ENCODE results near the gene CLN3.
"Not testable (repeated sequence)": the region's sequence is repeated elsewhere in the genome, so short reads cannot be mapped to it uniquely, and the experiment has no call there.

The CLN3 gene

GRCh38 chr16:28511801-28512789, 20.2 kb upstream of the CLN3 start:
- H3K36me3 ChIP-seq (ENCODE audit: control insufficient read depth, insufficient read depth, low read length), result no peaks in the 10 kb centered on the region
- H3K4me1 ChIP-seq (ENCODE audit: control insufficient read depth, insufficient read depth, low read length), result no peaks in the 10 kb centered on the region
- H3K27ac ChIP-seq (ENCODE audit: low read depth, low read length), result no peak overlapping the region
- H3K27me3 ChIP-seq (ENCODE audit: control insufficient read depth, insufficient read depth, low read length), result no peaks in the 10 kb centered on the region
- no peak overlapping the region for H3K4me3 ChIP-seq (ENCODE audit: low read depth, low read length)
- no peaks in the 10 kb centered on the region for H3K9me3 ChIP-seq (ENCODE audit: control insufficient read depth, insufficient read depth, low read length)
- no peak overlapping the region for H3K9ac ChIP-seq (ENCODE audit: low read depth, low read length)

DNA sequence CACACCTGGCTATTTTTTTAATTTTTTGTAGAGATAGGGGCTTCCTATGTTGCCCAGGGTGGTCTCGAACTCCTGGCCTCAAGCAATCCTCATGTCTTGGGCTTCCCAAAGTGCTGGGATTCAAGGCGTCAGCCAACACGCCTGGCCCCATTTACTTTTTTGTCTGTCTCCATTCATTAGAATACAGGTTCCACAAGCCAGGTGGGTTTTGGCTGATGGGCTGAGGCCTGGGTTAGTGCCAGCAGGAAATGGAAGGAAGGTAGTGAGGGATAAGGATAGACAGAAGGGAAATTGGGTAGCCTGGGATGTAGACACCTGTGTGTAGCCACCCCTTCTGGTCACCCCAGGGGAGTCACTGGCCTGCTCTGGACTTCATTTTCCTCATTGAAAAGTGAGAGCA, 19.2 kb upstream of the CLN3 start:
- H3K27me3 ChIP-seq (ENCODE audit: control insufficient read depth, insufficient read depth, low read length), result no peaks in the 10 kb centered on the region
- H3K9ac ChIP-seq (ENCODE audit: low read depth, low read length), result no peak overlapping the region
- H3K4me1 ChIP-seq (ENCODE audit: control insufficient read depth, insufficient read depth, low read length), result no peaks in the 10 kb centered on the region
- H3K9me3 ChIP-seq (ENCODE audit: control insufficient read depth, insufficient read depth, low read length), result no peaks in the 10 kb centered on the region
- H3K4me3 ChIP-seq (ENCODE audit: low read depth, low read length), result no peak overlapping the region
- H3K36me3 ChIP-seq (ENCODE audit: control insufficient read depth, insufficient read depth, low read length), result no peaks in the 10 kb centered on the region
- H3K27ac ChIP-seq (ENCODE audit: low read depth, low read length), result no peak overlapping the region

- Histone ChIP-seq H3K4me1 (ENCODE audit: control insufficient read depth, insufficient read depth, low read length) (no peaks in the 10 kb centered on the region), H3K9ac (ENCODE audit: low read depth, low read length) (no peak overlapping the region)
These were observed 13.7 kb upstream of the CLN3 start for GRCh38 chr16:28505489-28506137.

DNA sequence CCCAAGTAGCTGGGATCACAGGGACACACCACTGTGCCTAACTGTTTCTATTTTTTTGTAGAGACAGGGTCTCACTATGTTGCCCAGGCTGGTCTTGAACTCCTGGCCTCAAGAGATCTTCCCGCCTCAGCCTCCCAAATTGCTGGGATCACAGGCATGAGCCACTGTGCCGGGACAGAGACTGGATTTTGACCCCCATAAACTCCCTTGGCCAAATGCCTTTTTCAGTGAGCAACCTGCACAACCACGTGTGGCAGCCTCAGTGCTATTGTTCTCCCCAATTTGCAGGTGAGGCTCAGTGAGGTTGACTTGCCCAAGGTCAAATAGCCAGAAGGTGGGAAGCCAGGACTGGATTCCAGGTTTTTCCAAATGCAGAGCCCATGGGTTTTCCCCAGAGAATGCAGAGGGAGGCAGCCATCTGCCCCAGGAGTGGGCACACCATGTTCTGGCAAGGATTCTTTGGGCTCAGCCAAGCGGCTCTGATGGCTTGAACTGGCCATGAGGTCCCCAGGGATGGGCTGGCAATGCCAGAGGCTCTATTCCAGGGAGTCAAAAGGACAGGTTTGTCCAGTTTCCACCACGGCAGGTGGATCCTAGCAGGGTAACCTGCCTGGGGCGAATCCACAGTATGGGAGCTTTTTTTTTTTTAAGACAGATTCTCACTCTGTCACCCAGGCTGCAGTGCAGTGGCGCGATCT, 13.0 kb upstream of the CLN3 start:
- Histone ChIP-seq H3K9ac (ENCODE audit: low read depth, low read length) (no peak overlapping the region), H3K4me1 (ENCODE audit: control insufficient read depth, insufficient read depth, low read length) (no peaks in the 10 kb centered on the region), H3K27me3 (ENCODE audit: control insufficient read depth, insufficient read depth, low read length) (no peaks in the 10 kb centered on the region), H3K4me3 (ENCODE audit: low read depth, low read length) (no peak overlapping the region), H3K9me3 (ENCODE audit: control insufficient read depth, insufficient read depth, low read length) (no peaks in the 10 kb centered on the region), H3K36me3 (ENCODE audit: control insufficient read depth, insufficient read depth, low read length) (no peaks in the 10 kb centered on the region), H3K27ac (ENCODE audit: low read depth, low read length) (no peak overlapping the region)

More at GRCh38 chr16:28505489-28506137, 13.7 kb upstream of the CLN3 start:
- Histone ChIP-seq H3K27ac (ENCODE audit: low read depth, low read length) (no peak overlapping the region), H3K27me3 (ENCODE audit: control insufficient read depth, insufficient read depth, low read length) (no peaks in the 10 kb centered on the region), H3K36me3 (ENCODE audit: control insufficient read depth, insufficient read depth, low read length) (no peaks in the 10 kb centered on the region), H3K9me3 (ENCODE audit: control insufficient read depth, insufficient read depth, low read length) (no peaks in the 10 kb centered on the region), H3K4me3 (ENCODE audit: low read depth, low read length) (no peak overlapping the region)

DNA sequence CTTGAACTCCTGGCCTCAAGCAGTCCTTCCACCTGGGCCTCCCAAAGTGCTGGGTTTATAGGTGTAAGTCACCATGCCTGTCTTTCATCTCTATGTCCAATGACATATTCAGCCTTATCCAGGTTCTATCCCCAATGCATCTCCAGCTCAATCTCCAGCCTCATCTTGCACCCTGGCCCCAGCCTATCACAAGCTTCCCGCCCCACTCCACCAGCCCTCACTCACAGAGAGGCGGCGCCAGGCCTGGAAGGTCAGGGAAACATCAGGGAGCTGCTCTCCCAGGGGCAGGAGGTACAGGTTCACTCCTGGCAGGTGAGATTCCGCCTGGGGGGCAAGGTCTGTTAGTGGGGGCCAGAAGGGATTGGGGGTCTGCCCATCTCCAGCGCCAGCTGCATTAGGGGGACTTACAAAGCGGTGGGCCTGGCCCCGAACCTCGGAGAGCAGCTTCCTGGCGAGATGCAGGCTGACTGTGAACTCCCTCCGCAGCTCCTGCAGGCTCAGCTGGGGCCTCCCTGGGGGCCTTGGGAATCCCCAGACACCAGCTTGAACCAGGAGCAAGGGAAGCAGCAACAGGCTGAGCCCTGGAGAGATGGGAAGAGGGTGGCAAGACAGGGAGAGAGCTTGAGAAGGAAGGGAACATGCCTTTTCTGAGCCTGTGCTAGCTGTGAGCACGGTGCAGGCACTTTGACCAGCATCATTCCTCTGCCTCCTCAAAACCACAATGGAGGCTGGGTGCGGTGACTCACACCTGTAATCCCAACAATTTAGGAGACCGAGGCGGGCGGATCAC, 11.8 kb upstream of the CLN3 start:
- Histone ChIP-seq H3K4me1 (ENCODE audit: control insufficient read depth, insufficient read depth, low read length) (no peaks in the 10 kb centered on the region), H3K9me3 (ENCODE audit: control insufficient read depth, insufficient read depth, low read length) (no peaks in the 10 kb centered on the region), H3K9ac (ENCODE audit: low read depth, low read length) (no peak overlapping the region)

GRCh38 chr16:28502290-28502689, 10.4 kb upstream of the CLN3 start:
- no peak overlapping the region for H3K9ac ChIP-seq (ENCODE audit: low read depth, low read length)
- no peaks in the 10 kb centered on the region for H3K27me3 ChIP-seq (ENCODE audit: control insufficient read depth, insufficient read depth, low read length)
- no peaks in the 10 kb centered on the region for H3K9me3 ChIP-seq (ENCODE audit: control insufficient read depth, insufficient read depth, low read length)
- H3K36me3 ChIP-seq (ENCODE audit: control insufficient read depth, insufficient read depth, low read length), result no peaks in the 10 kb centered on the region
- no peak overlapping the region for H3K4me3 ChIP-seq (ENCODE audit: low read depth, low read length)
- no peak overlapping the region for H3K27ac ChIP-seq (ENCODE audit: low read depth, low read length)
- H3K4me1 ChIP-seq (ENCODE audit: control insufficient read depth, insufficient read depth, low read length), result no peaks in the 10 kb centered on the region

More for the DNA sequence above, 11.8 kb upstream of the CLN3 start:
- no peaks in the 10 kb centered on the region for H3K27me3 ChIP-seq (ENCODE audit: control insufficient read depth, insufficient read depth, low read length)
- H3K4me3 ChIP-seq (ENCODE audit: low read depth, low read length), result no peak overlapping the region
- H3K27ac ChIP-seq (ENCODE audit: low read depth, low read length), result no peak overlapping the region
- no peaks in the 10 kb centered on the region for H3K36me3 ChIP-seq (ENCODE audit: control insufficient read depth, insufficient read depth, low read length)

DNA sequence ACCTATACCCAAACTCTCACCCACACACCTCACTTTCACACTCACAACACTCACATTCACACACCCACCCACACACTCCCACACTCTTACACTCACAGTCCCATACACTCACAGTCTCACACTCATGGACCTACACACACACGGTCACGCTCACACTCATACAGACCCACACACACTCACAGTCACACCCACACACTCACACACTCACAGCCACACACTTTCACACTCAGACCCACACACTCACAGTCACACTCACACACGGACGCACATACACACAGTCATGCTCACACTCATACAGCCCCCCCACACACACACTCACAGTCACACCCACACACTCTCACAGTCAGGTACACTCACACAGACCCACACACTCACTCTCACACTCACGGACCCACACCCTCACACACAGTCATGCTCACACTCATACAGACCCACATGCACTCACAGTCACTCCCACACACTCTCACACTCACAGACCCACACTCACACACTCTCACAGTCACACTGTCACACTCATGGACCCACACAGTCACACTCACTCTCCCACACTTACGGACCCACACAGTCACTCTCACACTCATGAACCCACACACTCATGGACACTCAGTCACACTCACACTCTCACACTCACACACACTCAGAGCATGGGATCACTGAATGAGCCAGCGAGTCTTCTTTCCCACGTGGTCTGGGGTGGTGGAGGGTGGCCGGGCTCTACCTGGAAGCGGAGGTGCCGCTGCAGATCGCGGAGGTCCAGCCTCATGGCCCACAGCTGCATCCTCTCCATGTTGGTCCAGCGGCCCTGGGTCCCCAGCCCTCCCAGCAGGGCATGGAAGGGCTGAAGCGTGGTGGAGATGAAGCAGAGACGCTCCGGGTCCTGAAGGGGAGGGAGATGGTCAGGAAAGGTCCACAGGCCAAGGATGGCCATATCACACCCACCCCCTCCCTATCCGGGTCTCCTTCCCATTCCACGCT, 9.7 kb upstream of the CLN3 start:
- Histone ChIP-seq H3K4me3 (ENCODE audit: low read depth, low read length) (no peak overlapping the region), H3K27ac (ENCODE audit: low read depth, low read length) (no peak overlapping the region), H3K27me3 (ENCODE audit: control insufficient read depth, insufficient read depth, low read length) (no peaks in the 10 kb centered on the region), H3K36me3 (ENCODE audit: control insufficient read depth, insufficient read depth, low read length) (no peaks in the 10 kb centered on the region), H3K9me3 (ENCODE audit: control insufficient read depth, insufficient read depth, low read length) (no peaks in the 10 kb centered on the region), H3K4me1 (ENCODE audit: control insufficient read depth, insufficient read depth, low read length) (no peaks in the 10 kb centered on the region), H3K9ac (ENCODE audit: low read depth, low read length) (no peak overlapping the region)

- H3K4me1 ChIP-seq (ENCODE audit: control insufficient read depth, insufficient read depth, low read length); H3K9ac ChIP-seq (ENCODE audit: low read depth, low read length); H3K9me3 ChIP-seq (ENCODE audit: control insufficient read depth, insufficient read depth, low read length); H3K36me3 ChIP-seq (ENCODE audit: control insufficient read depth, insufficient read depth, low read length); H3K27me3 ChIP-seq (ENCODE audit: control insufficient read depth, insufficient read depth, low read length); H3K27ac ChIP-seq (ENCODE audit: low read depth, low read length); H3K4me3 ChIP-seq (ENCODE audit: low read depth, low read length): not testable (repeated sequence)
These were observed 8.8 kb upstream of the CLN3 start for GRCh38 chr16:28500476-28501180.

DNA sequence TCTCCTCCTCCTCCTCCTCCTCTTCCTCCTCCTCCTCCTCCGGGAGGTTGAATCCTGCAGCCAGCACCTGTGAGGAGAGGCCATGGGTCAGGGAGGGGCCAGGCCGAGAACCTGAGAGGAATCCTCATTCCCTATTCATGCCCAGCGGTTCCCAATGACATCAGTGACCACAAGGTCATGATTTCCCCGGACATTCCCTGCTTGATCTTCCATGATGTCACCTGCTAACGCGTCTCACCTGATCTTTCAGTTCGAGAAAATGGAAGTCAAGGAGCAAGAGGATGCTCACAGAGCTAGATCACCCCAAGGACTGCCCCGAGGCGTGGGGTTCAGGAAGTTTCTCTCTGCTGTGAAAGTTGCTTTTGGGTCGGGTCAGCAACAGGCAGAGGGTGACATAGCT, 8.0 kb upstream of the CLN3 start:
- Histone ChIP-seq H3K4me1 (ENCODE audit: control insufficient read depth, insufficient read depth, low read length) (no peaks in the 10 kb centered on the region), H3K27me3 (ENCODE audit: control insufficient read depth, insufficient read depth, low read length) (no peaks in the 10 kb centered on the region), H3K27ac (ENCODE audit: low read depth, low read length) (no peak overlapping the region), H3K9ac (ENCODE audit: low read depth, low read length) (no peak overlapping the region), H3K9me3 (ENCODE audit: control insufficient read depth, insufficient read depth, low read length) (no peaks in the 10 kb centered on the region), H3K36me3 (ENCODE audit: control insufficient read depth, insufficient read depth, low read length) (no peaks in the 10 kb centered on the region), H3K4me3 (ENCODE audit: low read depth, low read length) (no peak overlapping the region)
